Adrenal gland (tissue), 5 donors: ENCODE data around the gene CEP83.

Experiments used
- CTCF ChIP-seq, 6 experiments: fragments of 450-650 bp in 4 of 6; fragments of 200-600 bp in 2 of 6; sonication (generic) in 1 of 6; IDR thresholded peaks; 1 replicate in 5 of 6; 2 replicates in 1 of 6; pipeline versions ENCODE4 v1.5.1 to v1.8.0; 2016 to 2021; ENCODE audit warnings: antibody characterized with exemption in 6 of 6, mild to moderate bottlenecking in 2 of 6, moderate library complexity in 1 of 6
- POLR2A ChIP-seq, 2 donors: fragments of 450-650 bp; IDR thresholded peaks; one replicate each; pipeline ENCODE4 v1.6.1; 2017; ENCODE audit warnings: antibody characterized with exemption in 2 of 2, mild to moderate bottlenecking in 2 of 2, moderate library complexity in 1 of 2
- donor health status: DM: no; HTN: no; CAD: no.

- TF ChIP-seq CTCF (IDR thresholded peaks at IDR 0.05) (peak in 4 of 6 experiments; percentile 15 to 27 (median 22)), POLR2A (IDR thresholded peaks at IDR 0.05) (peak in 1 of 2 donors; percentile 87)
Observed at GRCh38 chr12:94262228-94263010, 197.2 kb downstream of the CEP83 start.
